HepG2 (cell line): ENCODE data around the gene BLVRA. TPM values are rescaled to one million over a fixed set of nuclear protein-coding genes. Genes with fewer than 3 reads are reported as not detected.

Experiments
- ATAC-seq: fragments of 200-7000 bp; cut with Tn5 transposase; 3 replicates; pipeline ENCODE4 v1.9.1; 2020; ENCODE audit warnings: mild to moderate bottlenecking, moderate library complexity
- BruUV-seq: library from RNA; stranded (reverse); fragments of 400-500 nt; replicated peaks from 2 replicates; lab custom pipeline; 2021; lab: Mats Ljungman, UMichigan
- CTCF ChIA-PET: fragments of 300-600 bp; formaldehyde crosslinking; extraction: SDS; loops from one replicate; lab custom pipeline; 2021; ENCODE audit warnings: low total read pairs, inconsistent platforms, low intra/inter-chr PET ratio; lab: Yijun Ruan, JAX
- POLR2A ChIA-PET: fragments of 350-600 bp; sonication (Branson Sonifier 250); formaldehyde crosslinking; loops from one replicate; lab custom pipeline; 2020; ENCODE audit warnings: antibody characterized with exemption, inconsistent platforms; lab: Yijun Ruan, JAX
- DNase-seq: peaks from one replicate; pipeline ENCODE4 v3.0.0-alpha.2; 2015; ENCODE audit warnings: low spot score
- FAIRE-seq: peaks from 3 replicates; lab custom pipeline; 2011; peaks lifted over from hg19 to GRCh38; lab: Jason Lieb, UNC
- H2AFZ ChIP-seq: one replicate; pipeline ENCODE4 v1.6.1; 2011; ENCODE audit warnings: low read length, inconsistent platforms
- H3K27ac ChIP-seq: fragments of 300-600 bp; 3 replicates; pipeline ENCODE4 v1.8.0; 2011; ENCODE audit warnings: mixed run types, mild to moderate bottlenecking, mixed read lengths, low read length, inconsistent platforms; ENCODE audit not compliant: insufficient read depth; ENCODE audit errors: extremely low read length
- H3K27me3 ChIP-seq, 2 experiments: fragments of 200-600 bp in 1 of 2; 2 replicates in 1 of 2; 3 replicates in 1 of 2; pipeline versions ENCODE4 v1.6.0 to v1.8.0; 2011; ENCODE audit warnings: low read length in 2 of 2, mild to moderate bottlenecking in 2 of 2, moderate library complexity in 2 of 2, inconsistent platforms in 1 of 2; ENCODE audit not compliant: insufficient read depth in 2 of 2, control insufficient read depth in 1 of 2
- H3K36me3 ChIP-seq, 2 experiments: fragments of 200-600 bp in 1 of 2; replicated peaks in 1 of 2; 2 replicates in 1 of 2; 3 replicates in 1 of 2; pipeline versions ENCODE4 v1.5.1 to v1.8.0; 2011; ENCODE audit warnings: low read length in 2 of 2, inconsistent platforms in 1 of 2; ENCODE audit not compliant: insufficient read depth in 2 of 2, control insufficient read depth in 1 of 2
- H3K4me1 ChIP-seq: 2 replicates; pipeline ENCODE4 v1.5.1; 2012; ENCODE audit warnings: low read length, inconsistent platforms; ENCODE audit not compliant: insufficient read depth
- H3K4me2 ChIP-seq: 2 replicates; pipeline ENCODE4 v1.6.0; 2011; ENCODE audit warnings: low read depth, low read length, inconsistent platforms
- H3K4me3 ChIP-seq, 3 experiments: fragments of 200-600 bp in 1 of 3; sonication (generic), shearing (Covaris generic) in 1 of 3; replicated peaks in 1 of 3; 2 replicates each; pipeline ENCODE4 v1.5.1; 2011 to 2016; ENCODE audit warnings: low read length in 3 of 3, inconsistent platforms in 2 of 3, low read depth in 2 of 3, mild to moderate bottlenecking in 2 of 3, control low read depth in 1 of 3, mixed read lengths in 1 of 3; ENCODE audit not compliant: insufficient read depth in 1 of 3
- H3K79me2 ChIP-seq: one replicate; pipeline ENCODE4 v1.6.1; 2011; ENCODE audit warnings: low read length, inconsistent platforms; ENCODE audit not compliant: insufficient read depth
- H3K9ac ChIP-seq: 2 replicates; pipeline ENCODE4 v1.6.0; 2011; ENCODE audit warnings: mild to moderate bottlenecking, low read depth, low read length, inconsistent platforms; ENCODE audit not compliant: insufficient read depth
- H3K9me3 ChIP-seq: 2 replicates; pipeline ENCODE4 v1.5.1; 2012; ENCODE audit warnings: mild to moderate bottlenecking, low read length
- H4K20me1 ChIP-seq: 2 replicates; pipeline ENCODE4 v1.6.0; 2011; ENCODE audit warnings: inconsistent platforms, mild to moderate bottlenecking, low read length, moderate library complexity; ENCODE audit not compliant: insufficient read depth
- ARNT2 ChIP-seq: sonication (generic); formaldehyde crosslinking; IDR thresholded peaks from 2 replicates; pipeline ENCODE4 v1.8.0; 2022; ENCODE audit warnings: mild to moderate bottlenecking, low read depth, missing genetic modification reagents, moderate library complexity
- ATAD3A ChIP-seq: sonication (generic); formaldehyde crosslinking; IDR thresholded peaks from 2 replicates; pipeline ENCODE4 v1.4.0; 2020; ENCODE audit warnings: missing genetic modification reagents
- BRF2 ChIP-seq: sonication (generic); formaldehyde crosslinking; IDR thresholded peaks from 2 replicates; pipeline ENCODE4 v1.8.1; 2022; ENCODE audit warnings: mild to moderate bottlenecking, missing genetic modification reagents
- JARID2 ChIP-seq: sonication (generic); formaldehyde crosslinking; IDR thresholded peaks from 2 replicates; pipeline ENCODE4 v1.8.1; 2023; ENCODE audit warnings: missing genetic modification reagents, inconsistent platforms; ENCODE audit not compliant: insufficient replicate concordance
- JUN ChIP-seq: sonication (generic); formaldehyde crosslinking; IDR thresholded peaks from 2 replicates; pipeline ENCODE4 v1.4.0; 2020; ENCODE audit warnings: mild to moderate bottlenecking, missing genetic modification reagents
- PPARG ChIP-seq: conservative IDR thresholded peaks from 2 replicates; pipeline ENCODE4 v1.6.1; 2016; ENCODE audit warnings: missing biosample characterization, missing genetic modification reagents
- SIX1 ChIP-seq: sonication (generic); formaldehyde crosslinking; IDR thresholded peaks from 2 replicates; pipeline ENCODE4 v1.4.0; 2020; ENCODE audit warnings: missing genetic modification reagents, borderline replicate concordance
- TFAP4 ChIP-seq: sonication (generic); IDR thresholded peaks from 2 replicates; pipeline ENCODE4 v1.6.1; 2016; ENCODE audit warnings: low read depth, borderline replicate concordance
- ZNF263 ChIP-seq: sonication (generic); formaldehyde crosslinking; IDR thresholded peaks from 2 replicates; pipeline ENCODE4 v1.4.0; 2020; ENCODE audit warnings: missing genetic modification reagents
- WGBS: methylation state at CpG from one replicate; pipeline ENCODE4 v1.1.6; 2017; ENCODE audit warnings: low lambda C conversion rate; 5-methylcytosine and 5-hydroxymethylcytosine counted together
- in situ Hi-C: cut with HindIII; loops from 2 replicates; pipeline ENCODE4 v1.10.0; 2017; ENCODE audit warnings: low pct_unique_long_range_greater_than_20kb; ENCODE audit not compliant: extremely low pct_ligation_motif_present
- intact Hi-C: fragments of 100-400 bp; cut with micrococcal nuclease; formaldehyde crosslinking; loops from one replicate; pipeline ENCODE4 v1.10.0; 2022; ENCODE audit not compliant: unreplicated experiment
- polyA plus RNA-seq, 8 experiments: library from polyadenylated mRNA; depleted of rRNA in 3 of 8; stranded (reverse) in 7 of 8; unstranded in 1 of 8; fragments of >200 nt; fragmentation: Illumina TruSeq in 4 of 8; extraction: Trizol in 4 of 8; gene quantifications; 2 replicates each; pipeline versions ENCODE4 v1.2.1 to v1.2.3, GENCODE V29; 2011 to 2016; ENCODE audit warnings: low read depth in 4 of 8, missing spikeins in 1 of 8, mixed read lengths in 1 of 8; ENCODE audit not compliant: insufficient read depth in 1 of 8
- total RNA-seq, 5 experiments: library from RNA; depleted of rRNA; stranded (reverse); fragments of >200 nt; fragmentation: Illumina TruSeq; extraction: Trizol; gene quantifications; 2 replicates each; pipeline ENCODE4 v1.2.3, GENCODE V29; 2016; ENCODE audit warnings: low read depth in 1 of 5

BLVRA gene
- total and polyA plus RNA-seq, 2 of the 13 experiments (the other 11 are each of a cell fraction or from before 2014, with no cell fraction given), result 39.2 to 64.2 TPM

- no TSS peak for BruUV-seq
- Histone ChIP-seq H4K20me1 (no peaks in the 10 kb centered on the region), H3K4me2 (peak overlapping the region; percentile 51), H2AFZ (no peak overlapping the region), H3K79me2 (no peaks in the 10 kb centered on the region), H3K27ac (no peak overlapping the region), H3K9me3 (no peaks in the 10 kb centered on the region), H3K36me3 (no peaks in the 10 kb centered on the region), H3K27me3 (no peaks in the 10 kb centered on the region), H3K9ac (no peak overlapping the region), H3K4me1 (peaks cover 25% of the 10 kb centered on the region), H3K4me3 (peak overlapping the region in 2 of 3 experiments; percentile 11 to 12; a peak in 2 of 6 replicates)
- 54% methylated on average over 4 of the region's 6 CpGs for WGBS
- POLR2A ChIA-PET, result interaction anchor here (0.9 to 1.1 kb wide), 2 partner anchors 8 to 44 kb away, joined by 3 to 6 read pairs; partner anchors contain the start of gene COA1
- FAIRE-seq, result no peak
- in situ Hi-C loops, result no loop called here
- DNase-seq, result no peak
- ATAC-seq, result peak; percentile 54
- TF ChIP-seq ARNT2 (CRISPR knock-in tag) (no peak), ZNF263 (CRISPR knock-in tag) (peak; percentile 52), SIX1 (CRISPR knock-in tag) (no peak), BRF2 (CRISPR knock-in tag) (no peak), JARID2 (CRISPR knock-in tag) (no peak), JUN (CRISPR knock-in tag) (no peak), PPARG (no peak), ATAD3A (CRISPR knock-in tag) (no peak), TFAP4 (no peak)
- CTCF ChIA-PET, result no interaction called here
- intact Hi-C loops, result no loop called here
Measured at GRCh38 chr7:43737467-43738127, 20.9 kb upstream of the BLVRA start.
